Astrocyte (in vitro differentiated cells and primary cell): Measurements from ENCODE around the gene ANKRD11.

Source experiments
- CTCF ChIP-seq: IDR thresholded peaks from 2 replicates; pipeline ENCODE4 v1.5.1; 2011; ENCODE audit warnings: low read depth, mild to moderate bottlenecking, inconsistent platforms, low read length, moderate library complexity; ENCODE audit not compliant: insufficient read depth
- EZH2 ChIP-seq: IDR thresholded peaks from 2 replicates; pipeline ENCODE4 v1.6.1; 2012; ENCODE audit warnings: mild to moderate bottlenecking, low read length, inconsistent platforms; ENCODE audit not compliant: insufficient read depth

GRCh38 chr16:89347807-89348206 is 142.6 kb downstream of the ANKRD11 start:
- TF ChIP-seq CTCF: no peak
- TF ChIP-seq EZH2: no peak
